Astrocyte of the cerebellum (primary cell): ENCODE data around the gene ITGA11.

ENCODE experiments used
- DNase-seq: peaks from one replicate; pipeline ENCODE4 v3.0.0-alpha.2; 2011; ENCODE audit warnings: low read depth
- H3K4me3 ChIP-seq: 2 replicates; pipeline ENCODE4 v1.5.1; 2011; ENCODE audit warnings: mild to moderate bottlenecking, low read depth, low read length, moderate library complexity
- CTCF ChIP-seq: IDR thresholded peaks from 2 replicates; pipeline ENCODE4 v1.5.1; 2012; ENCODE audit warnings: low read length, low read depth, moderate library complexity, mild to moderate bottlenecking; ENCODE audit errors: missing control alignments
- in situ Hi-C: cut with HindIII; loops from 2 replicates; pipeline ENCODE4 v1.10.0; 2017; ENCODE audit warnings: low sequenced_read_pairs

Gene ITGA11

GRCh38 chr15:68311859-68312557 lies 120.0 kb downstream of the ITGA11 start:
- H3K4me3 ChIP-seq = no peak overlapping the region
- no peak for DNase-seq
- in situ Hi-C loops = no loop called here
- no peak for TF ChIP-seq CTCF

GRCh38 chr15:68311464-68311835 lies 120.5 kb downstream of the ITGA11 start:
- no peak for TF ChIP-seq CTCF
- no peak for DNase-seq
- in situ Hi-C loops = no loop called here
- no peak overlapping the region for H3K4me3 ChIP-seq

- TF ChIP-seq CTCF = no peak
- in situ Hi-C loops = no loop called here
- DNase-seq = no peak
- no peak overlapping the region for H3K4me3 ChIP-seq
Observed at GRCh38 chr15:68310804-68311463, 121.0 kb downstream of the ITGA11 start.

- TF ChIP-seq CTCF = no peak
- H3K4me3 ChIP-seq = no peak overlapping the region
- no peak for DNase-seq
- in situ Hi-C loops = no loop called here
Observed at GRCh38 chr15:68310178-68310803, 121.7 kb downstream of the ITGA11 start.

GRCh38 chr15:68309024-68309423 lies 122.9 kb downstream of the ITGA11 start:
- TF ChIP-seq CTCF = no peak
- no peak overlapping the region for H3K4me3 ChIP-seq
- in situ Hi-C loops = loop anchor here (5.0 kb wide), 1 partner anchor 48 kb away; no protein-coding TSS in a partner anchor
- no peak for DNase-seq

GRCh38 chr15:68307131-68307928 lies 124.6 kb downstream of the ITGA11 start:
- no peak overlapping the region for H3K4me3 ChIP-seq
- in situ Hi-C loops = loop anchor here (5.0 kb wide), 1 partner anchor 50 kb away; no protein-coding TSS in a partner anchor
- TF ChIP-seq CTCF = no peak
- no peak for DNase-seq
